Epithelial cell of proximal tubule (primary cell): Measurements from ENCODE around the gene COL23A1. TPM values are rescaled to one million over a fixed set of nuclear protein-coding genes. Genes with fewer than 3 reads are reported as not detected.

Source experiments
- DNase-seq: peaks from one replicate; pipeline ENCODE4 v3.0.0-alpha.2; 2011; ENCODE audit warnings: low read depth
- H3K4me3 ChIP-seq: 2 replicates; pipeline ENCODE4 v1.5.1; 2011; ENCODE audit warnings: low read depth, mild to moderate bottlenecking, low read length
- total RNA-seq: library from RNA; depleted of rRNA; stranded (reverse); fragments of >200 nt; gene quantifications from 2 replicates; pipeline ENCODE4 v1.2.3, GENCODE V29; 2015
- TF ChIP-seq, protein P1 (sequence below): conservative IDR thresholded peaks from 2 replicates; pipeline ENCODE4 v1.5.1; 2012; ENCODE audit warnings: low read depth, mild to moderate bottlenecking, low read length

COL23A1 gene
- total RNA-seq, 1 donor from 2014 or later: not detected

DNA sequence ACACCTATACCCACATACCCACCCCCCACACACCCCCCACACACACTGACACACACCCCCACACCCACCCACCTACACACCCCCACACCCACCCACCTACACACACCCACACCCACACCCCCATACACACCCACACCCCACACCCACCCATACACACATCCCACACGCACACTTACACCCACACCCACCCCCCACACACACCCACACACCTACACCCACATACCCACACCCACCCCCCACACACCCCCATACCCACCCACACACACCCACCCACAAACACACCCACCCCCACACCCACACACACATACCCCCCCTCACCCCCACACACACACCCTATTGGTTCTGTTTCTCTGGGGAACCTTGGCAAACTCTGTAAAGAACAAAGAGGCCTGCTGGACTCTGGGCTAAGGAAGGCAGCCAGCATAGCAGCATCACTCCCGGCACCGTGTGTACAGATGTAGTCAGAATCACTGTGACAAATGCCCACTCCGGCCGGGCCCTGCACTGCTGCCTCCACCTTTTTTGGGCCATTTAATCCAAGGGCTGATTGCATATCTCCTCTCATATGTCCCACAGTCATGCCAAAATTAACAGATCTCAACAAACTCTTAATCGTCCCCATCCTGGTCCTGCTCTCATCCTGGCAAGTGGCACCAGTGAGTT is 42.3 kb downstream of the COL23A1 start:
- TF ChIP-seq, protein P1, sequence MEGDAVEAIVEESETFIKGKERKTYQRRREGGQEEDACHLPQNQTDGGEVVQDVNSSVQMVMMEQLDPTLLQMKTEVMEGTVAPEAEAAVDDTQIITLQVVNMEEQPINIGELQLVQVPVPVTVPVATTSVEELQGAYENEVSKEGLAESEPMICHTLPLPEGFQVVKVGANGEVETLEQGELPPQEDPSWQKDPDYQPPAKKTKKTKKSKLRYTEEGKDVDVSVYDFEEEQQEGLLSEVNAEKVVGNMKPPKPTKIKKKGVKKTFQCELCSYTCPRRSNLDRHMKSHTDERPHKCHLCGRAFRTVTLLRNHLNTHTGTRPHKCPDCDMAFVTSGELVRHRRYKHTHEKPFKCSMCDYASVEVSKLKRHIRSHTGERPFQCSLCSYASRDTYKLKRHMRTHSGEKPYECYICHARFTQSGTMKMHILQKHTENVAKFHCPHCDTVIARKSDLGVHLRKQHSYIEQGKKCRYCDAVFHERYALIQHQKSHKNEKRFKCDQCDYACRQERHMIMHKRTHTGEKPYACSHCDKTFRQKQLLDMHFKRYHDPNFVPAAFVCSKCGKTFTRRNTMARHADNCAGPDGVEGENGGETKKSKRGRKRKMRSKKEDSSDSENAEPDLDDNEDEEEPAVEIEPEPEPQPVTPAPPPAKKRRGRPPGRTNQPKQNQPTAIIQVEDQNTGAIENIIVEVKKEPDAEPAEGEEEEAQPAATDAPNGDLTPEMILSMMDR: no peak
- no peak for DNase-seq
- H3K4me3 ChIP-seq: no peak overlapping the region

GRCh38 chr5:178547052-178547666 is 43.0 kb downstream of the COL23A1 start:
- TF ChIP-seq, protein P1: no peak
- no peak overlapping the region for H3K4me3 ChIP-seq
- DNase-seq: no peak

DNA sequence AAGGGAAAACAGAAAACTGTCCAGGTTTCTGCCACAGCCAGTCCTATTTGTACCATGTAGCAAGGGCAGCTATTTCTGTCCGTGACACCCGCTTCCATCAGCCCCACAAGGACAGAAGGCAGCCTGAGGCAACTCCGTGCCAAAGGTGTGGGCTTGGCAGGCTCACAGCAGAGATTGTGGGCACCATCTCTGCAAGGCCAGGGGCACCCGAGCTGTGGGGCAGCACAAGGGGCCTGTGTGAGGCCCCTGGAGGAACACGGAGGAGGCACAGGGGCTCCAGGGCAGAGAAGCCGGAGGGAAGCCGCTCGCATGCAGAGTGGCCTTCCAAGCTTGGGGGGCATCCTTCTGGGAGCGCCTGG is 43.5 kb downstream of the COL23A1 start:
- TF ChIP-seq, protein P1: no peak

DNA sequence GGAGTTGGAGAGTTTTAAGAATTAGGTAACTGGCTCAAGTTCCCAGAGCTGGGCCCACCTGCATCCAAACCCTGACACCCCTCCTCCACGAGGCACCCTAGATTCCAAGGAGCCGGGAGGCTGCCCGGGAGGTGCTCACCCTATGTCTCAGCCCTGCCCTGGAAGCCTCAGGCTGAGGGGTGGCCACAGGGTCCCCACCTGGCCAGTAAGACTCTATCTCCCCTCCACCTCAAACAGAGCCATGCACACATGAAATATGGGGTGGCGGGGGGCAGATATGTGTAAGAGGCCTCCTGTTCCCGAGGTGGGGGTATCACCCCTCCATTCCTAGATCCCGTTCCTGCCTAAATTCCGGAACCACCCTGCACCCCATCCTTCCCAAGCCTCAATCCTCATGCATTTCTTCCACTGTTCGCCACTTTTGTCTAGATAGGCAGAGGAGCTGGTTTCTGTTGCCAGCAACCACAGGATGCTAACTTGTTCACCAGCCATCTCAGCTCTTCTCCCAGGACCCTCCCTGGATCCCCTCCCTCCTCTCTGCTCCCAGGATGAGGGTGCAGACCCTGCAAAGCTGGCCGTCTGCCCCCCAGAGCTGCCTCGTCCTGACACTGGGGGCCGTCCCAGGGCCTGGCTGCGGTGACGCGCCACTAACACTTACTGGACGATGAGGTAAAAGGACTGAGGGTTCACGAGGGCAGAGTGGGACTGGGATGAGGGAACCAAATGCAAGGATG is 44.1 kb downstream of the COL23A1 start:
- TF ChIP-seq, protein P1: no peak
- H3K4me3 ChIP-seq: no peak overlapping the region

More for the DNA sequence above, 43.5 kb downstream of the COL23A1 start:
- DNase-seq: no peak
- H3K4me3 ChIP-seq: no peak overlapping the region

GRCh38 chr5:178545176-178545575 is 45.0 kb downstream of the COL23A1 start:
- no peak for DNase-seq
- TF ChIP-seq, protein P1: no peak
- no peak overlapping the region for H3K4me3 ChIP-seq

More for the DNA sequence above, 44.1 kb downstream of the COL23A1 start:
- no peak for DNase-seq

- H3K4me3 ChIP-seq: no peak overlapping the region
- no peak for DNase-seq
- TF ChIP-seq, protein P1: no peak
Observed at GRCh38 chr5:178544166-178544834, 45.9 kb downstream of the COL23A1 start.
